HepG2 (cell line): ENCODE data around the gene VPS52. TPM values are rescaled to one million over a fixed set of nuclear protein-coding genes. Genes with fewer than 3 reads are reported as not detected.
A peak's percentile ranks its signal among the peaks of the same experiment; 100 is the strongest.

Experiments used
- ATF7-NPFF ChIP-seq: sonication (generic); formaldehyde crosslinking; IDR thresholded peaks from 2 replicates; pipeline ENCODE4 v1.8.1; 2023; ENCODE audit warnings: mild to moderate bottlenecking, low read depth, missing genetic modification reagents, moderate library complexity
- CHD2 ChIP-seq: IDR thresholded peaks from 2 replicates; pipeline ENCODE4 v1.6.1; 2011; ENCODE audit warnings: low read depth, low read length, improper control_type of control experiment
- EEA1 ChIP-seq: sonication (generic); formaldehyde crosslinking; IDR thresholded peaks from 2 replicates; pipeline ENCODE4 v1.5.1; 2020; ENCODE audit warnings: mild to moderate bottlenecking, missing genetic modification reagents, borderline replicate concordance
- FIP1L1 ChIP-seq: fragments of 200-400 bp; formaldehyde crosslinking; IDR thresholded peaks from 2 replicates; pipeline ENCODE4 v1.6.1; 2018; ENCODE audit warnings: low read depth, mild to moderate bottlenecking, low read length, moderate library complexity, borderline replicate concordance; ENCODE audit not compliant: insufficient read depth
- ISL2 ChIP-seq: sonication (generic); formaldehyde crosslinking; IDR thresholded peaks from 2 replicates; pipeline ENCODE4 v1.5.0; 2020; ENCODE audit warnings: missing genetic modification reagents
- KLF13 ChIP-seq: sonication (generic); formaldehyde crosslinking; IDR thresholded peaks from 2 replicates; pipeline ENCODE4 v1.4.0; 2020; ENCODE audit warnings: mild to moderate bottlenecking, missing genetic modification reagents
- MATR3 ChIP-seq: sonication (generic); formaldehyde crosslinking; IDR thresholded peaks from 2 replicates; pipeline ENCODE4 v1.4.0; 2020; ENCODE audit warnings: missing genetic modification reagents
- PATZ1 ChIP-seq: sonication (generic); formaldehyde crosslinking; IDR thresholded peaks from 2 replicates; pipeline ENCODE4 v1.4.0; 2020; ENCODE audit warnings: missing genetic modification reagents
- PCBP1 ChIP-seq: fragments of 200-400 bp; formaldehyde crosslinking; IDR thresholded peaks from 2 replicates; pipeline ENCODE4 v1.6.1; 2017; ENCODE audit warnings: mild to moderate bottlenecking, low read depth, low read length, borderline replicate concordance
- POLR2A ChIP-seq, 2 experiments: IDR thresholded peaks; 2 replicates each; pipeline ENCODE4 v1.6.1; 2011; ENCODE audit warnings: low read depth in 2 of 2, low read length in 2 of 2, mild to moderate bottlenecking in 1 of 2, moderate library complexity in 1 of 2; ENCODE audit not compliant: insufficient read depth in 1 of 2
- POLR2AphosphoS2 ChIP-seq: IDR thresholded peaks from 2 replicates; pipeline ENCODE4 v1.6.1; 2011; ENCODE audit warnings: low read depth, low read length, improper control_type of control experiment
- RAD21 ChIP-seq: fragments of 450-650 bp; formaldehyde crosslinking; IDR thresholded peaks from 2 replicates; pipeline ENCODE4 v1.5.0; 2020; ENCODE audit warnings: mild to moderate bottlenecking
- RERE ChIP-seq: IDR thresholded peaks from 2 replicates; pipeline ENCODE4 v1.6.1; 2016; ENCODE audit warnings: low read depth, missing genetic modification reagents, missing compliant biosample characterization
- RNF2 ChIP-seq: fragments of 450-650 bp; conservative IDR thresholded peaks from 2 replicates; pipeline ENCODE4 v1.6.1; 2016; ENCODE audit warnings: low read depth
- SPEN ChIP-seq: sonication (generic); formaldehyde crosslinking; IDR thresholded peaks from 2 replicates; pipeline ENCODE4 v1.5.1; 2020; ENCODE audit warnings: low read depth, mild to moderate bottlenecking, missing genetic modification reagents
- TSC22D2 ChIP-seq: sonication (generic); formaldehyde crosslinking; IDR thresholded peaks from 2 replicates; pipeline ENCODE4 v1.5.1; 2020; ENCODE audit warnings: missing genetic modification reagents, mild to moderate bottlenecking, borderline replicate concordance
- ZNF460 ChIP-seq: sonication (generic); formaldehyde crosslinking; IDR thresholded peaks from 2 replicates; pipeline ENCODE4 v1.5.1; 2020; ENCODE audit warnings: missing genetic modification reagents, mild to moderate bottlenecking, borderline replicate concordance
- ZNF501 ChIP-seq: sonication (generic); formaldehyde crosslinking; IDR thresholded peaks from 2 replicates; pipeline ENCODE4 v1.5.1; 2020; ENCODE audit warnings: mild to moderate bottlenecking, moderate library complexity, missing genetic modification reagents
- ZNF512 ChIP-seq: sonication (generic); formaldehyde crosslinking; IDR thresholded peaks from 2 replicates; pipeline ENCODE4 v1.4.0; 2020; ENCODE audit warnings: mild to moderate bottlenecking, missing genetic modification reagents
- ZNF678 ChIP-seq: sonication (generic); formaldehyde crosslinking; IDR thresholded peaks from 2 replicates; pipeline ENCODE4 v1.4.0; 2020; ENCODE audit warnings: mild to moderate bottlenecking, missing genetic modification reagents
- ZNF773 ChIP-seq: sonication (generic); formaldehyde crosslinking; IDR thresholded peaks from 2 replicates; pipeline ENCODE4 v1.4.0; 2020; ENCODE audit warnings: missing genetic modification reagents, borderline replicate concordance
- polyA plus RNA-seq, 8 experiments: library from polyadenylated mRNA; depleted of rRNA in 3 of 8; stranded (reverse) in 7 of 8; unstranded in 1 of 8; fragments of >200 nt; fragmentation: Illumina TruSeq in 4 of 8; extraction: Trizol in 4 of 8; gene quantifications; 2 replicates each; pipeline versions ENCODE4 v1.2.1 to v1.2.3, GENCODE V29; 2011 to 2016; ENCODE audit warnings: low read depth in 4 of 8, missing spikeins in 1 of 8, mixed read lengths in 1 of 8; ENCODE audit not compliant: insufficient read depth in 1 of 8
- total RNA-seq, 5 experiments: library from RNA; depleted of rRNA; stranded (reverse); fragments of >200 nt; fragmentation: Illumina TruSeq; extraction: Trizol; gene quantifications; 2 replicates each; pipeline ENCODE4 v1.2.3, GENCODE V29; 2016; ENCODE audit warnings: low read depth in 1 of 5

Gene VPS52
- total and polyA plus RNA-seq, 2 of the 13 experiments (the other 11 are each of a cell fraction or from before 2014, with no cell fraction given) = 48.9 to 85.5 TPM

- TF ChIP-seq PATZ1 (CRISPR knock-in tag) (peak; percentile 11; the same call in 1 of the 2 replicates), KLF13 (CRISPR knock-in tag) (no peak), MATR3 (CRISPR knock-in tag) (no peak), ZNF512 (no peak), PCBP1 (peak; percentile 15; the same call in 1 of the 2 replicates), EEA1 (CRISPR knock-in tag) (no peak), RNF2 (no peak), TSC22D2 (CRISPR knock-in tag) (no peak), CHD2 (0 out of 2 replicates have a peak, but pooled peaks have one; percentile 10), SPEN (no peak), RERE (CRISPR knock-in tag) (no peak), ZNF460 (CRISPR knock-in tag) (no peak), ISL2 (CRISPR knock-in tag) (no peak), ZNF501 (CRISPR knock-in tag) (0 out of 2 replicates have a peak, but pooled peaks have one; percentile 28), RAD21 (CRISPR knock-in tag) (0 out of 2 replicates have a peak, but pooled peaks have one; percentile 8), POLR2A (IDR thresholded peaks at IDR 0.05; ENCODE audit: insufficient read depth in 1 of 2, low read depth in 2 of 2, low read length in 2 of 2) (peak in 1 of 2 experiments; percentile 44; a peak in 2 of 4 replicates), ZNF678 (CRISPR knock-in tag) (no peak), ZNF773 (CRISPR knock-in tag) (no peak), ATF7-NPFF (CRISPR knock-in tag) (no peak), POLR2AphosphoS2 (0 out of 2 replicates have a peak, but pooled peaks have one; percentile 6), FIP1L1 (no peak)
Observed at GRCh38 chr6:33277663-33278391, 6.2 kb upstream of the VPS52 start (continued).
